AG09319 (cell line): ENCODE results near the gene TAX1BP3.

Experiments
- DNase-seq: peaks from one replicate; pipeline ENCODE4 v3.0.0-alpha.2; 2010; ENCODE audit warnings: low read depth; ENCODE audit errors: extremely low read depth
- TF ChIP-seq, protein P1 (sequence below): IDR thresholded peaks from 2 replicates; pipeline ENCODE4 v1.5.1; 2011; ENCODE audit warnings: low read depth, mild to moderate bottlenecking, inconsistent platforms, low read length, moderate library complexity

Gene TAX1BP3

DNA sequence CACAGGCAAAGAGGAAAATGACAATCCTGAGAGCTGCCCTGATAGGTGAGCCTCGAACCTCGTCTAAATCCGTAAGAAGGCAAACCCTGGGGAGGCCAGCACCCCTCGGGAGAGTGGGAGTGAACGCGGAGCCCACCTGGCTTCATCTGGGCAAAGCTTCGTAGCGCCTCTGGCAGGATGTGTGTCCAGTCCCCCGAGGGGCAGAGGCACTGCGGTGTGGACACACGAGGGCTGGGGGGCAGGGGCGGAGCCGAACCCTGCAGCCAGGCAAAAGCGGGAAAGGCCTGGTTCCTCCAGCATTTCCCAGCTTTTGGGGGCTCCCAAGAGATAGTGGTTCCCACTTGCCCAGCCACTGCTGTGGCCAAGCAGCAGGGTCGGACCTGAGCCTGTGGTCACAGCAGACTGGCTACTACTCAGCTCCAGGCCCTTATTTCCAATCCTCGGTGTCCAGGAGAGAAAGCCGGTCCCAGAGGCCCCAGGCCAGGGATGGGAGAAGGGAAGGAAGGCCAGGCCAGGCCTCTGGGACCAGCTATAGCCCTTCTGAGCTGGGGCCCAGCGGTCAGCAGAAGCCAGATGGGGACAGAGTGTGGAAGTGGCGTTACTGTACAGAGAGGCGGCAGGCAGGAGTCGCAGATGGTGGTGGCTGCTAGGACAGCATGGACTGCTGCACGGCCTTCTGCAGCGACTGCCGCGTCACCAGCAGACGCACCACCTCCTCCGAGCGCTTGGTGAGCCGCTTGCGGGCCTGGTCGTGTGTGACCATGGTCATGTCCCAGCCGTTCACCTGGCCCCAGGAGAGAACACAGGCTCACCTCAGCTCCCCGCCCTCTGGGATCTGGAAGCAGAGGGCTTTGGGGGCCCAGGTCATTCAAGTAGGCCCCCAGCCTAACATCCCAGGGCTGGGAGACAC, 5.0 kb downstream of the TAX1BP3 start:
- TF ChIP-seq, protein P1, sequence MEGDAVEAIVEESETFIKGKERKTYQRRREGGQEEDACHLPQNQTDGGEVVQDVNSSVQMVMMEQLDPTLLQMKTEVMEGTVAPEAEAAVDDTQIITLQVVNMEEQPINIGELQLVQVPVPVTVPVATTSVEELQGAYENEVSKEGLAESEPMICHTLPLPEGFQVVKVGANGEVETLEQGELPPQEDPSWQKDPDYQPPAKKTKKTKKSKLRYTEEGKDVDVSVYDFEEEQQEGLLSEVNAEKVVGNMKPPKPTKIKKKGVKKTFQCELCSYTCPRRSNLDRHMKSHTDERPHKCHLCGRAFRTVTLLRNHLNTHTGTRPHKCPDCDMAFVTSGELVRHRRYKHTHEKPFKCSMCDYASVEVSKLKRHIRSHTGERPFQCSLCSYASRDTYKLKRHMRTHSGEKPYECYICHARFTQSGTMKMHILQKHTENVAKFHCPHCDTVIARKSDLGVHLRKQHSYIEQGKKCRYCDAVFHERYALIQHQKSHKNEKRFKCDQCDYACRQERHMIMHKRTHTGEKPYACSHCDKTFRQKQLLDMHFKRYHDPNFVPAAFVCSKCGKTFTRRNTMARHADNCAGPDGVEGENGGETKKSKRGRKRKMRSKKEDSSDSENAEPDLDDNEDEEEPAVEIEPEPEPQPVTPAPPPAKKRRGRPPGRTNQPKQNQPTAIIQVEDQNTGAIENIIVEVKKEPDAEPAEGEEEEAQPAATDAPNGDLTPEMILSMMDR: no peak

DNA sequence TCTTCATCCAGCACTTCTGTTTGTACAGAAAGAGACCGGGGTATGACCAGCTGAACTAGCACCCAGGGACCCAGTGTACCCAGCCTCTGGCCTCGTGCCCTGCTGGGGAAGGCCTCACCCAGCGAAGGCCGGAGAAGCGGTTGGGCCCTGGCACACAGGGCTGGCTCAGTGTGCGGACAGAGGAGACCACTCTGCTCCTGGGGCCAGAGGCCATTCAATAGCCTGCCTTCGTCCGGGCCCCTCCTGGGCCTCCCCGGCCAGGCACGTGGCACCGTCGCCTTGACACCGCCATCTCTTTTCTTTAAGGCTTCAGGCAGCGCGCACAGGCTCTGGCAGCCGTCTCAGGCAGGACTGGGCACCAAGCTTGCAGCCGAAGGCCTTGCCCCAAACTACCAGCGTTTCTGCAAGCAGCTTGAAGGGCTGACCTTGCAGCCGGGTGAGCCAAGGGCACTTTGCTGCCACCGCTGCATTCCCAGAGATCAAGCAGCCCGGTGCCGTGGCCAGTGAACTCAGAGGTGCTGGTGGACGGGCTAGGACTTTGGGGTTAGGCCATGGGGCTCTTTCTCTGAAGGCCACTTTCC, 8.0 kb downstream of the TAX1BP3 start:
- DNase-seq: no peak
- TF ChIP-seq, protein P1: no peak

More for the DNA sequence above, 5.0 kb downstream of the TAX1BP3 start:
- DNase-seq: no peak

DNA sequence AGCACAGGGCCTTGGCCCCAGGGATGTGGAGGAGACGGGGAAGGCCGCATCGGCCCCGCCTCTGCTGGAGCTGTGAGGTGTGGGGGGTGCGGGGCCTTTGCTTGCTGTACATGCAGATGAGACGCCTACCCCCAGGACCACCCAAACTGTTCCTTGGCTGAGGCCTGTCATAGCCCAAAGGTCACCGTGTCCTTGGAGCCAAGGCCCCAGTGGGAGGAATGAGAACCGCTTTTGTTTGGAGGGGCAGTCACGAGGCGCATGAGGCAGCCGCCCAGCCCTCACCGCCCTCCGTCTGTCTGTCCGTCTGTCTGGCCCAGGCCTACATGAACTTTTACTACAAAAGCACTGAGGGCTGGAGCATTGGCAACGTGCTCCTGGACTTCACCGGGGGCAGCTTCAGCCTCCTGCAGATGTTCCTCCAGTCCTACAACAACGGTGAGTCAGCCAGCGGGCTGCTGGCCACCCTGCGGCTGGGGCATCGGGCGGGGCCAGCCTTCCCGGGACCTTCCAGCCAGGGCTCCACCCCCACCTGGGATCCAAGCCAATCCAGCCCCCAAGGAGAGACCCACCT, 8.8 kb downstream of the TAX1BP3 start:
- TF ChIP-seq, protein P1: peak; percentile 24
- DNase-seq: peak; percentile 82

DNA sequence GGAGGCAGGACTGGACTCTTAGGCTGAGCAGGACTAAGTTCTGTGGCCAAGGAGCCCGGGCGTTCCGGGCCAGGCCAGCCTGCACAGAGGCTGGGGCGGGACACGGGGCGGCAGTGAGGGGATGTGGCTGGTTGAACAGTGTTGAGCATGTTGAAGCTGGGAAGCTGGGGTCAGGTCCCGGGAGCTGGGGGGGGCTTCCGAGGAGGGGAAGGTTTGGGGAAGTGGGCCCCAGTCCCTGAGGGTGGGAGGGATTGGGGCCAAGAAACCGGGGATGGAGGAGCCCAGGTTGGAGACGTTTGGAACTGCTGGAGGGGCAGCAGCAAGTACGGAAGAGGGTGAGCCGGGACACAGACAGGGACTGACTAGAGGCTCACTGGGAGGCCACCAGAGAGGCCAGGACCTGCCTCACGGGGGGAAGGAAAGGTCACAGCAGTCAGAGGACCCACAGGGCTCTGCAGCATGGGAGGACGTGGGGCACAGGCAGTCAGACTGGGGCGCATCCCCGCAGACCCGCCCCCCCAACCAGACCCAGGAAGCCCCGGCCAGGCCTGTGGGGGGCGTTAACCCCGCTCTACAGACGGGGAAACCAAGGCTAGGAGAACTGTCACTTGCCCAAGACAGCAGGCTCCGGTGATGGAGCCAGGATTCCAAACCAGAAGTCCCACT, 9.5 kb downstream of the TAX1BP3 start:
- TF ChIP-seq, protein P1: no peak
- no peak for DNase-seq

DNA sequence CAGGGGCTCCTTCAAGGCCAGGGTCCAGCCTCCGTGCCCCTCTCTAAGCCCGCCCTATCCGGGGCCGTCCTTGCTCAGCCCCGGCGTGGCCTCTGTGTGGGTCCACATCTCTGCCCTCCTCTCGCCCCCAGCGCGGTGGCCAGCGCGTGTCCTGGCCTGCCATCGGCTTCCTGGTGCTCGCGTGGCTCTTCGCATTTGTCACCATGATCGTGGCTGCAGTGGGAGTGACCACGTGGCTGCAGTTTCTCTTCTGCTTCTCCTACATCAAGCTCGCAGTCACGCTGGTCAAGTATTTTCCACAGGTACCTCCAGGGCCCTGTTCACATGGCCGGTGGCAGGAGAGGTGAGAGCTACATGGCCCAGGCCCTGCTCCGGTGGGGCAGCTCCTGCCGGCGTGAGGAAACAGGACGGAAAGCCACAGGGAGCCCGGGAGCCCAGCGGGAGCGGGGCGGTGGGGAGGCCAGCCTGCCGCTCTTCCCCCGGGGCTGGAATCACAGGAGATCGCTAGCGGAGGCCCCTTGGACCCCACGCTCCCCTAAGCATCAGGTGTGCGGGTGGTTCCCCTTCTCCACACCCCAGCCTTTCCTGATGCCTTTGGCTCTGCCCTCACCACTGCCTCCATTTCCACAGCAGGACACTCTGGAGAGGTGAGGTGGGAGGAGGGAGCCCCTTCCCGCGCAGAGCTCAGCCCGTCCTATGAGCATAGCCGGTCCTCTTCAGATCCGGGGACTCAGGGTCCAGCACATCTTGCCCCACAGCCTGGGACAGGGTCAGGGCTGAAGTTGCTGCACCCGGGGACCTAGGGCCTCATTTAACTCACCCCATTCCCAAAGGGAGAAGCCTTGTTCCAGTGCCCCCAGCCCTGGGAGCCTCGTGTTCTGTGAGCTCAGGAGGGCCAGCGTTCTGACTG, 10.2 kb downstream of the TAX1BP3 start:
- TF ChIP-seq, protein P1: no peak
- DNase-seq: no peak

DNA sequence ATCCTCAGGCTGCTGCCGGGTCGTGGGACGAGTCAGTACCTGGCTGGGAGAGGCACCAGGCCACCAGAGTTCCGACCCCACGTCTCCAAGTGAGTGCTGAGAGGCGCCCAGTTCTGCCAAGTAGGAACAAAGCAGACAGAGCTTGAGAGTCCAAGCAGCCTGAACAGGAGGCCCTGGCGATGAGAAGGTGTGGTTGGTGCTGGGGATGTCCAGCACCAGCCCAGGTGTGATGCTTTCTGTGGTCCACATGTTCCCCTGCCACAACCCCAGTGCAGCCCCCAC, 10.8 kb downstream of the TAX1BP3 start:
- TF ChIP-seq, protein P1: no peak
- DNase-seq: no peak
